Dedifferentiated amniotic fluid mesenchymal stem cell (primary cell): ENCODE data around the gene DNAJC5.
"Not testable (repeated sequence)": the region's sequence is repeated elsewhere in the genome, so short reads cannot be mapped to it uniquely, and the experiment has no call there.

ENCODE experiments used
- DNase-seq: peaks from one replicate; pipeline ENCODE4 v3.0.0-alpha.2; 2016; ENCODE audit errors: extremely low spot score

DNAJC5 gene, protein sequence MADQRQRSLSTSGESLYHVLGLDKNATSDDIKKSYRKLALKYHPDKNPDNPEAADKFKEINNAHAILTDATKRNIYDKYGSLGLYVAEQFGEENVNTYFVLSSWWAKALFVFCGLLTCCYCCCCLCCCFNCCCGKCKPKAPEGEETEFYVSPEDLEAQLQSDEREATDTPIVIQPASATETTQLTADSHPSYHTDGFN

DNA sequence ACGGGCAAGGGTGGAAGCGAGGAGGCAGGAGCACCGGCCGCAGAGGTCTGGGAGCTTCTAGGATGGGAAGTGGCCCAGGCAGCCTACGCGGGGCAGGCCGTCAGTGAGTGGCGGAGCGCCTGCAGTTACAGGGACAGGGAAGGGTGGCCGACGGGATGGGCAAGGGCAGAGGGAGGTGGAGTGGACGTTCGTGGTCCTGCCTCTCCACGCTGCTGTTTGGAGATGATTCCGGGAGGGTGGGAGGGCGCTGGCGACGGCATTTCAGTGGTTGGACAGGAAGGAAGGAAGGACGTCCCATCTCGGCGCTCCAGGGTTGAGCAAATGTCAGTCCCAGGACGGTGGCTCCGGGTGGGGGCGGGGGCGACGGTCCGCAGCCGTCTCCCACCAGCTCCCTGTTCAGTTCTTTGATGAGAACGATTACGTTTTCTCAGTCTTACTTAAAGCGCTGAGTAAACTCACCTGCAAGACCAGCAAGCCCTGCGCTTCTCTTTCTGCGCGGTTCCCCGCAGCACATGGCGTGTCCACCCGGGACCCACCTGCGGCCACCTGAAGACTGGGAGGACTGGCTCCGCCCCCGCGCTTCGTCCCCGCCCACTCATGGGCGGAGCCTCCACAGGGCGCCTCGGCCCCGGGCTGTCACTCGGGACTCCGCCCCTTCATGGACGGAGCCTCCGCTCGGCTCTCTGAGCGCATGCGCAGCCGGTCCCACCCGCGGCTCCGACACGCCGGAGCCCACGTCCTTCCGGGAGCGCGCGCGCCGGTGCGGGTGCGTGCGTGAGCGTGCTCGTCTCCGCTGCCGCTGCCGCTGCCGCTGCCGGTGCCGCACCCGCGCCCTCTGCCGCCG lies at the start of gene DNAJC5:
Gene DNAJC5, plus strand, starts transcription at position 769 of the 844 bp plus-strand sequence. CDS start 33,220 bp downstream, outside the sequence.
- peak; percentile 89 for DNase-seq

DNA sequence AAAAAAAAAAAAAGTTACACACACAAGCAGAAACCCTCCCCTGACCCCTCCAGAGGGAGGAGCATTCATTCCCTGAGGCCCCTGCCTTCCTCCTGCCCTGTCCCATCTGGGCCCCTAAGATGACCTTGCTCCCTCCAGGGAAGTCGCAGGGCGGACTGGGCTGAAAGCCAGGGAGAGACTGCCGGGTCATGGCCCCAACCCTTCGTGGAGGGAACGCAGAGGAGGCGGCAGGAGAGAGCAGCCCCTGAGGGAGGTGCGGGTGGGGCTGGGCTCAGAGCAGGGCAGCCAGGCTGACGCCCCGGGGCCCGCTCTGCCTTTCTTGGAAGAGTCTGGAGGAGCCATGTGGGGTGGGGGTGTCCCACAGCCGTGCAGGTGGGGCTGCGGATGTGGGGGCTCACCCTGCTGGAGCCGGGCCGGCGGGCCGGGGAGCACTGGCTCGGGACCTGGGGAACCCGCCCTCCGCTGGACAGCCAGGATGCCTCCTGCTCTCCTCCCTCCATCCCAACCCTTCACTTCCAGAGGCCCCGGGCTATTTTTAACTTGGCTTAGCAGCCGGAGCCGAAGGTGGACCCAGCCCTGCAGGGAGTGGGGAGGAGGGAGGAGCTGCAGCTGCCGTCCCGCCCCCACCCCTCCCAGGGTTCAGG lies 48.7 kb upstream of the DNAJC5 start:
- no peak for DNase-seq

DNA sequence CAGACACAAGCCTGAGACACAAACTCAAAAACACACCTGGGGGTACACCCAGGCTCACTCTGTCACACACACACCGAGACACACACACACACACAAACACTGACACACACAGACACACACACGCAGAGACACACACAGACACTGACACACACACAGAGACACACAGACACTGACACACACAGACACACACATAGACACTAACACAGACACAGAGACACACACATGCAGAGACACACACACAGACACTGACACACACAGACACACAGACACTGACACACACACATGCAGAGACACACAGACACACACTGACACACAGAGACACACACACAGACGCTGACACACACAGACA lies 48.1 kb upstream of the DNAJC5 start:
- no peak for DNase-seq

DNA sequence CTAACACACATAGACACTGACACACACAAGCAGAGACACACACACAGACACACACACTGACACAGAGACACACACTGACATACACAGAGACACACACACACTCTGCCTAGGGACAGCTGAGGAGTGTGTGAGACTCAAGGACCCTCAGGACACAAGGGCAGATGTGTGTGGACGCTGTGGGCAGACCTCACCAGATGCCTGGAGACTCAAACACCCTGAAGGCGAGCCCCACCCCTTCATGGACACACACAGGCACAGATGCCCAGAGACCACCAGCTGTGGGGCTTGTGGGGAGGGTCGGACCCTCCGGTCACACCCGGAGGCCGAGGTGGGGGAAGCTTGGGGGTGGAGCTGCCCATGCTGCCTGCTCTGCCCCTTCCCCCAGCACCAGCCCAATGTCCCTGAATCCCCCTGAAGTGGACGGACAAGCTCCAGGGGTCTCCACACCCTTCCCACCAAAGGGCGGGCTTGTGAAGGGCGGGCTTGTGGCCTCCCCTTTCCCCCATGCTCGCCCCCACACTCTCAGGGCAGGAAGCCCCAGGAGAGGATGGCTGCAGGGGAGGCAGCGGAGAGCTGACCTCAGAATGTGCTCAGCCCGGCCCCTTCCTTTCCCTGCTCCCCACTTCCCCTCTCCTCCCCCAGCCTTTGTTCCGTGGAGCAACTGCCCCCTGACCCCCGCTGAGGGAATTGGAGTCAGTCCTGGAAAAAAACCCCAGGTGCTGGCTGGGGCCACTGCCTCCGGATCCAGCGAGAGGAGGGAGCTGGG lies 47.5 kb upstream of the DNAJC5 start:
- DNase-seq, result no peak

DNA sequence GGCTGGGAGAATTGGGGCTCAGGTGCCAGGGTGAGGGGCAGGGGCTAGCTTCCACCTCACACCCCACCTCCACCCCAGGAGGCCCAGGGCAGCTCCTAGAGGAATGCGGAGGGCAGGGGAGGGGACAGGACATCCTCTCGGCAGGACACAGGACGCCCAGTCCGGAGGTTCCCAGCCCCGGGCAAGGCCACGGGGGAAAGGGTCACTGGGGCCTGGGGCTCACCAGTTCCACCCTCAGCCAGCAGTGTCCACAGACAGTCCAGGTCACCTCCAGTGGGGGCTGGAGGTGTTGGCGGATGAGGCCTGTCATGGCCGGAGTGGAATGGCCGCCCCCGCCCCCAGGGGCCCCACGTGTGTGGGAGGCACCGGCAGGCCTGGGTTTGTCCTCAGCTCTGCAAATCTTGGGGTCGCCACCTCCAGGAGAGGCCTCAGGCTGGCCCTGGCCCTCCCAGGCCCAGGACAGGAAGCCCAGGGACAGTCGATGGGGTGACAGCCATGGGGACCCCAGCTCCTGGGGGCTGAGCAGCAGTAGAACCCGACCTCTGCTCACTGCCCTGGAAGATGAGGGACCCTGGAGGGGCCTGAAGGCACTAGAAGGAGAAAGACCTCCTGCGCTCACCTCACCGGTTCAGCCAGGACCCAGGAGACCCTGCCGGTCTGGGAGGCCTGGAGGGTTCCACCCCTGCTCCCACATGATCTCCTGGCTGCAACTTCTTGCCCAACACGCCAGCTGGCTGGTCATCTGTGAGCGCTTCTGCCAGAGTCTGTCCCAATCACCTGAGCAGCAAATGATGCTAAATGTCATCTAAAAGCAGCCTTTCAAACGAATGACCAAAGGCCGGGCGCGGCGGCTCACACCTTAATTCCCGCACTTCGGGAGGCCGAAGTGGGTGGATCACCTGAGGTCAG lies 46.7 kb upstream of the DNAJC5 start:
- no peak for DNase-seq

DNA sequence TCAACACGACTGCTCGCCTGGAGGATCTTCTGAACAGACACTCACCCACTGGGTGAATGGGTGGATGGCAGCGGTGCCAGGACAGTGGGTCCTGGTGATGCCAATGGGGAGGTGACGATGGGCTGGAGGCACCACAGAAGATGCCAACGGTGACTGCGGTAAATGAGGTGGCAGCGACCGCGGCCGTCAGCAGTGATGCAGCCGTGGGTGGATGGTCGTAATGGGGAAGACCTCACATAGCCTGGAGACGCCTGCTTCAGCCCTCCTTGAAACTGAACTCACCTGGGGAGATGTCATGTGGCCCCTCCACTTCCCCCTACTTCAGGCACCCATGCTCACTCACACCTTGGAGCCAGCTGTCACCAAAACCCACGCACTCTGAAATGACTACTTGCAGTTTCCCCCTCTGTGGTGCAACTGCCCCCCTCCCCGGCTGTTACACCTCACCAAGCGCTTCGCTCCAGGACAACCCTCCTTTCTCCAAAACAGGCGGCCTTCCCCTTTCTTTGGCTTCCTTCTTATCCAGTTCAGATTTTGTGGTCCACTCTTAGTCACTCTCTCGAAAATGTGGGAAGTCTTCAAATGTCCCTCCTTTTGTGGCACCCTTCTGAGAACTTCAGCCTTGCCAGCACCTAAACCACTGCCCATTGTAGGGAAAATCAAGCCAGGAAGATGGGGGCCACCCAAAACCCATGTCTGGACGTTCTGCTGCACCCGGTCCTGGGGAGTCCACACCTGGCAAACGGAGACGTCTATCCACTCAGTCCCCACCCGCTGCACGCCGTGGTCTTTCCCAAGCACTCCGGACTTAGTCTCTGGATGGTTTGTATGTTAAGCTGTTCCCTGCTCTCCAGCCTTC lies 44.0 kb upstream of the DNAJC5 start:
- no peak for DNase-seq

DNA sequence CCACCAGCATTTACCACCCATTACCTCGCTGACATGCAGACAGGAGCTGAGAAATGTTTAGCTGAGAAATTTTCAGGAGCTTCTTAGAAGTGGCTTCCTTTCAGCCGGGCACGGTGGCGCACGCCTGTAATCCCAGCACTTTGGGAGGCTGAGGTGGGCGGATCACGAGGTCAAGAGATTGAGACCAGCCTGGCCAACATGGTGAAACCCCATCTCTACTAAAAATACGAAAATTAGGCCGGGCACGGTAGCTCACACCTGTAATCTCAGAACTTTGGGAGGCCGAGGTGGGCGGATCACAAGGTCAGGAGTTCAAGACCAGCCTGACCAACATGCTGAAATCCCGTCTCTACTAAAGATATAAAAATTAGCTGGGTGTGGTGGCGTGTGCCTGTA lies 43.4 kb upstream of the DNAJC5 start:
- not testable (repeated sequence) for DNase-seq

DNA sequence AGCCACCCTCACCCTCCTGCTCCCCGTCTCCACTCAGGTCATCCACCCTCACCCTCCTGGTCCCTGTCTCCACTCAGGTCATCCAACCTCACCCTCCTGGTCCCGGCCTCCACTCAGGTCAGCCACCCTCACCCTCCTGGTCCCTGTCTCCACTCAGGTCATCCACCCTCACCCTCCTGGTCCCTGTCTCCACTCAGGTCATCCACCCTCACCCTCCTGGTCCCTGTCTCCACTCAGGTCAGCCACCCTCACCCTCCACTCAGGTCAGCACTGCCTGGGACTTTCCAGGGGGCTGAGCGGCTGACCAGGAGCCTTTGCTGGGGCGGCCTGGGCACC lies 41.2 kb upstream of the DNAJC5 start:
- not testable (repeated sequence) for DNase-seq

DNA sequence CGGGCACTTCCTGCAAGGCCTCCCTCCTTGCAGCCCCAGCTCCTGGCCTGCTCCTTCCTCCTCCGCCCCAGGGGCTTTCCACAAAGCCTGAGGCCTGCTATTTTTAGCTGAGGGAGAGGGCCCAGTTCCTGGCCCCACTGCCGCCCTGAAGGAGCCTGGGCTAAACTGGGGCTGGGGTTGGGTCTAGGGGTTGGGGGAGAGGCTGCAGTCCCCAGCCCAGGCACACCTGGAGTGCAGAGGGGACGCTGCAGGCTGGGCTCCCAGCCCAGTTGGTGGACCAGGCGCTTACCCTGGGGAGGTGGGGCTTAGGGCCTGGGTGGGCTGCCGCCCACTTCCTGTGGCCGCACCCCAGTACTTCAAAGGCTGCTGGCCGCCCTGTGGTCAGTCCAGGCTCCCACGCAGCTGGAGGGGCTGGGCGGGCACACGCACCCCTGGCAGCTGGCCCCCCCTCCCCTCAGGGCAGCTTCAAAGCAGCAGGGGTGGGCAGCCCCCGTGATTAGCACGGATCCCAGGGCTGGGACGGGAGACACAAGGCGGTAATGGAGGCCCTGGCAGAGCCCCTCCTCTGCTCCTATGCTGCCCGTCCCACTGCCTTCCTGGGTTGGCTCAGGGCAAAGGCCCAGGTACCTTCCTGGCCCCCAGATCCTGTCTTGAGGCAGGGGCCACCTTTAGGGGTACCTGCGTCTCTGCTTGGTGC lies 40.7 kb upstream of the DNAJC5 start:
- DNase-seq, result no peak

DNA sequence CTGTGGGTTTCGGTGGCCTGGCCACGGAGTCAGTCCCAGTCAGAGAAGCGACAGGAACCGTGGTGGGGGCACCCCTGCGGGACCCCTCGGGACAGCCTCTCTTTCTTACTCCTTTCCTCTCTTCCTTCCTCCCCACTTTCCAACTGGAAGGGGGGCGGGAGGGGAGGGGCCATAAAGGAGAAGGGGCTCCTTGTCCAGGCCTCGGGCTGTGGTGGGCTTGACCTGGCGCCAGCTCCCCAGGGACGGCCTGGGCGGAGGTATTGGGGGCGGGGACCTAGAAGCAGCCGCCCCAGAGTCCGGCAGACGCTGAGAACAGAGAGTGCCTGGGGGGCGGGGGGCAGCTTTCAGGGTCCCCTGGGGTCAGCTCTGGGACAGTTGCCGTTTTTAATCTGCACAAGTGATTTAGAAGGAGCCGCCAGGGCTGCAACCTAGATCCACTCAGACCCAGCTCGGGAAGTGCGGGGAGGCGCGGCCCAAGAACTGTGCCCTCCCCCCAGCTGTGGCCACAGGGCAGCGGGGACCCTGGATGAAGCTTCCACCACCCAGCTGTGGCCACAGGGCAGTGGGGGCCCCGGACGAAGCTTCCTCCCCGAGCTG lies 40.1 kb upstream of the DNAJC5 start:
- DNase-seq, result no peak

DNA sequence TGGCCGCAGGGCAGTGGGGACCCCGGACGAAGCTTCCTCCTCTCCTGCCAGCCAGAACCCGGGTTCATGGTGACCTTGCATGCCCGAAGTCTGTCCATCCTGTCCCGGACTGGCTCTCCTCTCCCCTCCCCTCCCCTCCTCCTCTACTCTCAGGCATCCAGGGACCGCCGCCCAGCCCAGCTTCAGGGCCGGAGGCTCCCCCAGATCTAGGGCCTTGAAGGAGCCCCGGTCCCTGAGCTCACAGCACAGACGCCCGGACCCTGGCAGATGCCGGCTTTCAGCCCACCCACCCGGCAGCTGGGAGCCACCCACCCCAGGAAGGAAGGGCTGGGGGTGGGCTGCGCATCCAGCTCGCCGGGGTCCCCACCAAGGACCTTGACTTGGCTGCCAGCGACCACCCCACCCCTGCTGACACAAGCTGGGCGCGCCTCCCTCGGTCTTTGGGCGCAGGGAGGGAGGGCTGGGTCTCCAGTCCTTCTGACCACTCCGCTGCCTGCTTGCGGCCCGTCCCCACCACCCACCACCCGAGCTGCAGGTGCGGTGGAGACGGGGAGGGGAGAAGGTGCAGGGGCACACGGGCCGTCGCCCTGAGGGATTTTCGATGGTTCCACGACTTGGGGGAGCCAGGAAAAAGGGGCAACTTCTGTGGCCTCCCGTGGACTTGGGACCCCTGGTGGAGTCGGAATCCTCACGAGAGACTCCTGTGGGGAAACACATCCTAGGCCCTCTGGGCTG lies 39.4 kb upstream of the DNAJC5 start:
- no peak for DNase-seq

DNA sequence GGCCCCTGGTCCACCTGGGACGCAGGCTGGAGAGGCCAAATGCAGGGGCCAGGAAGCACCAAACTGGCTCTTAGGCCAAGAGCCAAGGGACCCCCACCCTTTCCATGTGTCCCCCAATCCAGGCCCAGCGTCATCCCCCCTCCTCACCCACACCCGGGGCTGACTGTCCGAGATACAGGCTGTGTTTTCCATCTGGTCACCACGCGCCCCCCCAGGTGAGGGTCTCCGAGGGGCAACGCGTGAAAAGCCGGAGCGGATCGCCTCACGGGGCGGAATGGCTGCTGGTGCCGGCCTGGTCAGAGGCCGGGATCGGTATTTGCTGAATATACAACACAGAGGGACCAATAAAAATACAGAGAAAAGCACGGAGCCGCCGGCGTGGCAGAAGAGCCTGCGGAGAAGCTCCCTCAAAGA lies 38.8 kb upstream of the DNAJC5 start:
- DNase-seq, result no peak

DNA sequence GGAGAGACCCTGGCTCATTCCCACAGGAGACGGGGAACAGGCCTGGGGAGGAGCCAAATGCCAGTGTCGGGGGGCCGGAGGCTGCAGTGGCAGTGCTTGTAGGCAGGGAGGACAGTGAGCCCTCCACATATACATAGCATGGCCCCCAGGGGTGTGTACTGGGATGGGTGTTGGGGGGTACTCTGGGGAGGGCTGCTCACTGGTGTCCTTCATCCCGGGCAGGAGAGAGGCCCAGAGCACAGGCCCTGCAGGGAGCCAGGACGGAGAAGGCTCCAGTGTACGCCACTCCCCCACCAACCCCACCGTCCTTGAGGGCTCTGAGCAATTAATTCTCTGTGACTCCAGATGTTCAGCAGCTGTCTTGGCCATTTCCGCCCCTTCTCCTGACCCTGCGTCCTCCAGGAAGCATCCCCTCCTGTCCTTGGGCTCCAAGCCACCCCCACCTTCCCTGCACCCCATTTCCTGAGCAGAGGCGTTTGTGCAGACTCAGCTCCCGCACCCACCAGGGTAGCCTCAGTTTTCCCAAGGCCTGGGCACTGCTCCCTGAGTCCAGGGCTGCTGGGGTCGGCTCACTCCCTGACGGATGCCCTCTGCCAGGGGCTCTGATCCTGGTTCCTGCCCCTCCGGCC lies 37.0 kb upstream of the DNAJC5 start:
- DNase-seq, result no peak

DNA sequence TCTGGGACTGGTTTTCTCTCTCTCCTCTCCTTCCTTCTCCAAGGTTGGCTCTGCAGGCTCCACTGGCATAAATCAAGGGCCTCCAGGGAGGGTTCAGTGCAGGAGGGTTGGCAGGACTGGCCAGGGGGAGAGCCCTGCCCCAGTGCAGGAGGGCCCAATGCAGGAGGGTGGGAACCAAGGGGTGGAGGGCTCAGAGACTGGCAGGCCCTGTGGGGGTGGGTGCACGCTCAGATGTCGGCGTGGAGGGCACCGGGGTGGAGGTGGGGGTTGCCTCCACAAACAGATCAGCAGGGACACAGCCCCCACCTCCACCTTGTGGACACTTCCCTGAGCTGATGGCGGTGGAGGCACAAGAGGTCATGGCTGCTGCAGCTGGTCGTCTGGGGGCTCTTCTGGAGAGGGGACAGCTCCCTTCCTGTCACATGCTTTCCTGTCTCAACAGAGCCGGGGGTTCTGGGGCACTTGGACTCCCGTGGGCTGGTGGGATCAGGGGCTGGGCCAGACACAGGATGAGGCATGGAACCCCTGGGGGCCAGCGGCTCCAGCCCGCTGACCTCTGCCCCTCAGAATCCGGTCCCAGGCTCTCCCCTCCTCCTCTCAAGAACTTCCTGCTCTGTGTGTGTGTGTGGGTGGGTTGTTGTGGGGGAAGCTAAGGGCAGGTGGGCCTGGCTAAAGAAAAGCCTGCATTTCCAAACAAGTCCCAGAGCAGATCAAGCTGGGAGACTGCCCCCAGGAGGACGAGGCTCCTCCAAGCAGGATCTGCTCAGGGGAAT lies 36.3 kb upstream of the DNAJC5 start:
- no peak for DNase-seq

DNA sequence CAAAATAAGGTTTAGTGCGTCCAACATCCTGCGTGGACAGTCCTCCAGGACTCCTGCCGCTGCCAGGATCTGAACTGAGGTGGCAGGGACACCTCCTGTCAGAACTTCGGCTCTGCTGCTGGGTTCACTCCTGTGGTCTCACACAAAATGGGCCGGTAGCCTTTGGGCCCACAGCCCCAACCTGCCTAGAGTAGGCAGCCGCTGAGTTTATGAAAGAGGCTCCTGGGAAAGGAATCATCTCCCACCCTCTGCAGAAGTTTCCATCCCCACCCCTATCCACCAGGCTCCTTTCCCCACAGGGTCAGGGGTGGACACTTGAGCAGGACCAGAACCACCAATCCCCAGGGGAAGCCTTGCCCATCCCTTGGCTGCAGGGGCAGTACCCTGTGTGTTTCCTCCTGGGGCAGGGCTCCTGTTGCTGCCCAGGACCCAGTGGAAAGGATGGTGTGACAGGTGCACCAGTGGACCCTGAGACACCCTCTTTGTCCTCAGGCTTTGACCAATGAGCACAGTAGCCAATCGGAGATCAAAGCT lies 35.7 kb upstream of the DNAJC5 start:
- DNase-seq, result no peak

DNA sequence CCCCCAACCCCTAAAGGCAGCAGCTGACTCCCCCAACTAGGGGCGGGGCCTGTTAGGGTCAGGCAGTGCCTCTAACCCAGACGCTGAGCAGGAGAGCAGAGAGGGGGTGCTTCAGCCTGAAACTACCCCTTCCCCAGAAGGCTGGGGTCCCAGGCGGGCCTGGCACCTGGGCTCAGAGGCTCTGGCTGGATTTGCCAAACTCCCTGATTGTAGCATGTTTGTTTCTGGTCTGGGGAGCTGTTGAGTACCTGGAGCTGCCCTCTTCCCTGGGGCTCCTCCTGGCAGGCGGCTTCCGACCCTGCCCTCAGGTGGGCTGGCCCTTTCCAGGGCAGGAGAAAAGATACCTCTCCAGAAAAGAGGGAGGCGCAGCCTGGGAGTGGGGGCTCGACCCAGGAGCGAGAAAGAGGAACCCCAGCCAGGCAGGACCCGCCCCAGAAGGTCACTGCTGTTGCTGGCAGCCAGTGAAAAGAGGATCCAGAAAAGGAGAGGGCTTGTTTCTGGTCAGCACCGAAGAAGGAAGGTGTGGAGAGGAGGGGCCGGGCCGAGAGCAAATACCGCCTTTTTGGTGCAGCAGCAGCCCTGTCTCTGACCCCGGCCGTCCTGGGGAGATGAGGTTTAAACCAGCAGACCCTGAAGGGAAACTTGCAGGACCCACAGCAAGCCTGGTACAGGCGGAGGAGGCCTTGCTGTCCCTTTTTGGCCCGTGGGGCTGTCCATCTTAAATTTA lies 34.4 kb upstream of the DNAJC5 start:
- no peak for DNase-seq
